HepG2 (cell line): ENCODE results near the gene ATP5F1C. TPM values are rescaled to one million over a fixed set of nuclear protein-coding genes. Genes with fewer than 3 reads are reported as not detected.

Experiments
- ERF ChIP-seq: IDR thresholded peaks from 2 replicates; pipeline ENCODE4 v1.6.1; 2018; ENCODE audit warnings: missing biosample characterization, missing genetic modification reagents
- GATA4 ChIP-seq: sonication (generic); IDR thresholded peaks from 2 replicates; pipeline ENCODE4 v1.6.1; 2016; ENCODE audit warnings: antibody characterized with exemption, low read depth, borderline replicate concordance
- HNRNPUL1 ChIP-seq: fragments of 200-400 bp; formaldehyde crosslinking; IDR thresholded peaks from 2 replicates; pipeline ENCODE4 v1.6.1; 2017; ENCODE audit warnings: low read depth, mild to moderate bottlenecking, low read length, moderate library complexity
- KDM6A ChIP-seq: IDR thresholded peaks from 2 replicates; pipeline ENCODE4 v1.6.1; 2016; ENCODE audit warnings: low read depth
- KLF6 ChIP-seq: IDR thresholded peaks from 2 replicates; pipeline ENCODE4 v1.8.0; 2016; ENCODE audit warnings: missing biosample characterization, missing genetic modification reagents
- RARA ChIP-seq: IDR thresholded peaks from 2 replicates; pipeline ENCODE4 v1.6.1; 2016; ENCODE audit warnings: missing genetic modification reagents, missing compliant biosample characterization
- RXRA ChIP-seq: sonication (generic); formaldehyde crosslinking; IDR thresholded peaks from 2 replicates; pipeline ENCODE4 v1.5.1; 2020; ENCODE audit warnings: missing genetic modification reagents
- SNAPC2 ChIP-seq: sonication (generic); formaldehyde crosslinking; IDR thresholded peaks from 2 replicates; pipeline ENCODE4 v1.8.1; 2022; ENCODE audit warnings: mild to moderate bottlenecking, missing genetic modification reagents
- TBX2 ChIP-seq: sonication (generic); formaldehyde crosslinking; IDR thresholded peaks from 2 replicates; pipeline ENCODE4 v1.5.0; 2020; ENCODE audit warnings: missing genetic modification reagents, mild to moderate bottlenecking, borderline replicate concordance
- XRCC5 ChIP-seq: fragments of 200-400 bp; formaldehyde crosslinking; optimal IDR thresholded peaks from 2 replicates; pipeline ENCODE3; 2017; ENCODE audit warnings: mild to moderate bottlenecking, low read length
- ZBTB8A ChIP-seq: sonication (generic); formaldehyde crosslinking; IDR thresholded peaks from 2 replicates; pipeline ENCODE4 v1.4.0; 2020; ENCODE audit warnings: mild to moderate bottlenecking, low read depth, missing genetic modification reagents, borderline replicate concordance
- ZNF20 ChIP-seq: sonication (generic); formaldehyde crosslinking; IDR thresholded peaks from 2 replicates; pipeline ENCODE4 v1.4.0; 2020; ENCODE audit warnings: mild to moderate bottlenecking, moderate library complexity, missing genetic modification reagents
- ZNF30 ChIP-seq: sonication (generic); formaldehyde crosslinking; IDR thresholded peaks from 2 replicates; pipeline ENCODE4 v1.5.0; 2020; ENCODE audit warnings: mild to moderate bottlenecking, missing genetic modification reagents
- ZNF562 ChIP-seq: sonication (generic); formaldehyde crosslinking; IDR thresholded peaks from 2 replicates; pipeline ENCODE4 v1.8.0; 2022; ENCODE audit warnings: missing genetic modification reagents, borderline replicate concordance
- ZNF713 ChIP-seq: sonication (generic); formaldehyde crosslinking; IDR thresholded peaks from 2 replicates; pipeline ENCODE4 v1.4.0; 2020; ENCODE audit warnings: mild to moderate bottlenecking, missing genetic modification reagents
- ZNF766 ChIP-seq: sonication (generic); formaldehyde crosslinking; IDR thresholded peaks from 2 replicates; pipeline ENCODE4 v1.5.0; 2020; ENCODE audit warnings: missing genetic modification reagents, borderline replicate concordance
- ZNF773 ChIP-seq: sonication (generic); formaldehyde crosslinking; IDR thresholded peaks from 2 replicates; pipeline ENCODE4 v1.4.0; 2020; ENCODE audit warnings: missing genetic modification reagents, borderline replicate concordance
- ZNF775 ChIP-seq: sonication (generic); formaldehyde crosslinking; IDR thresholded peaks from 2 replicates; pipeline ENCODE4 v1.4.0; 2020; ENCODE audit warnings: missing genetic modification reagents, mild to moderate bottlenecking, moderate library complexity, borderline replicate concordance
- polyA plus RNA-seq, 8 experiments: library from polyadenylated mRNA; depleted of rRNA in 3 of 8; stranded (reverse) in 7 of 8; unstranded in 1 of 8; fragments of >200 nt; fragmentation: Illumina TruSeq in 4 of 8; extraction: Trizol in 4 of 8; gene quantifications; 2 replicates each; pipeline versions ENCODE4 v1.2.1 to v1.2.3, GENCODE V29; 2011 to 2016; ENCODE audit warnings: low read depth in 4 of 8, missing spikeins in 1 of 8, mixed read lengths in 1 of 8; ENCODE audit not compliant: insufficient read depth in 1 of 8
- total RNA-seq, 5 experiments: library from RNA; depleted of rRNA; stranded (reverse); fragments of >200 nt; fragmentation: Illumina TruSeq; extraction: Trizol; gene quantifications; 2 replicates each; pipeline ENCODE4 v1.2.3, GENCODE V29; 2016; ENCODE audit warnings: low read depth in 1 of 5
- TF ChIP-seq, protein P1 (sequence below): sonication (generic); formaldehyde crosslinking; IDR thresholded peaks from 2 replicates; pipeline ENCODE4 v1.5.1; 2020; ENCODE audit warnings: mild to moderate bottlenecking, missing genetic modification reagents, moderate library complexity
- TF ChIP-seq, protein P2 (sequence below): sonication (generic); formaldehyde crosslinking; conservative IDR thresholded peaks from 2 replicates; pipeline ENCODE4 v1.5.0; 2020; ENCODE audit warnings: missing genetic modification reagents
- TF ChIP-seq, protein P3 (sequence below): sonication (generic); formaldehyde crosslinking; IDR thresholded peaks from 2 replicates; pipeline ENCODE4 v1.4.0; 2020; ENCODE audit warnings: missing genetic modification reagents, borderline replicate concordance

The ATP5F1C gene
- total and polyA plus RNA-seq, 2 of the 13 experiments (the other 11 are each of a cell fraction or from before 2014, with no cell fraction given), result 407 to 416 TPM

DNA sequence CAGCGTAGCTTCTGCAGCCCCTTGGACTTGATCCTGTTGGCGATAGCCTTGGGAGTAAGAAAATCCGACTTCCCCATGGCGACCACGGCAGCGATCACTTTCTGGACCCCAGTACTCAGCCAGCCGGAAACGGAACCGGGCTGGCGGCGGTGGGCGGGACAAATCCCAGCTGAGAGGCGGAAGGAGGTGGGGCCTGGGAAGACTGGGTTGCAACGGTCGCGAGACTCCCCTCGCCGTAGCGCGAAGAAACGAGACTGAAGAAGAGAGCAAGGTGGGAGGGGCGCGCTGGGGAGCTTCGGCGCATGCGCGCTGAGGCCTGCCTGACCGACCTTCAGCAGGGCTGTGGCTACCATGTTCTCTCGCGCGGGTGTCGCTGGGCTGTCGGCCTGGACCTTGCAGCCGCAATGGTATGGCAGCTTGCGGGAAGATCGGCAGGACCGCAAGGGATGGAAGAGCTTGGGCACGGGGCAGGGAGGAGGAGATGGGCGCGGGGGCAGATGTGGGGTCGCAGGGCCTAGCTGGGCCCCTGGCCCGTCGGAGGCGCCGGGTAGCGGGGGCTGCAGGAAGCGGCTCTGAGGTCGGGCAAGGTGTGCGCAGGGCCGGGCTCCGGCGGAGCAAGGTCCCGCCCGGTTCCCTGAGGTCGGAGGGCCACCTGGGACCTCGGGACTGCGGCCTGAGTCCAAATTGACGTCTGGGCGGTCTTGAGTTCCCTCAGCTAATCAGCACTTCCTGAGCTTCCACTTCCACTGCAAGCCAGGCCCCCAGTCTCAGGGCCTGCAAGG is at the start of gene ATP5F1C, which contains the start of gene KIN (continued):
- peak; percentile 90; the same call in 1 of the 2 replicates for TF ChIP-seq ZNF20 (CRISPR knock-in tag)
- no peak for TF ChIP-seq RXRA (CRISPR knock-in tag)
- peak; percentile 55; the same call in 1 of the 2 replicates for TF ChIP-seq TBX2 (CRISPR knock-in tag)
- TF ChIP-seq SNAPC2 (CRISPR knock-in tag), result peak; percentile 30; the same call in 1 of the 2 replicates
- TF ChIP-seq XRCC5, result peak; percentile 34
- TF ChIP-seq GATA4, result 0 out of 2 replicates have a peak, but pooled peaks have one; percentile 41
- no peak for TF ChIP-seq ZNF773 (CRISPR knock-in tag)
- TF ChIP-seq ZNF775 (CRISPR knock-in tag), result no peak
- TF ChIP-seq, protein P1, sequence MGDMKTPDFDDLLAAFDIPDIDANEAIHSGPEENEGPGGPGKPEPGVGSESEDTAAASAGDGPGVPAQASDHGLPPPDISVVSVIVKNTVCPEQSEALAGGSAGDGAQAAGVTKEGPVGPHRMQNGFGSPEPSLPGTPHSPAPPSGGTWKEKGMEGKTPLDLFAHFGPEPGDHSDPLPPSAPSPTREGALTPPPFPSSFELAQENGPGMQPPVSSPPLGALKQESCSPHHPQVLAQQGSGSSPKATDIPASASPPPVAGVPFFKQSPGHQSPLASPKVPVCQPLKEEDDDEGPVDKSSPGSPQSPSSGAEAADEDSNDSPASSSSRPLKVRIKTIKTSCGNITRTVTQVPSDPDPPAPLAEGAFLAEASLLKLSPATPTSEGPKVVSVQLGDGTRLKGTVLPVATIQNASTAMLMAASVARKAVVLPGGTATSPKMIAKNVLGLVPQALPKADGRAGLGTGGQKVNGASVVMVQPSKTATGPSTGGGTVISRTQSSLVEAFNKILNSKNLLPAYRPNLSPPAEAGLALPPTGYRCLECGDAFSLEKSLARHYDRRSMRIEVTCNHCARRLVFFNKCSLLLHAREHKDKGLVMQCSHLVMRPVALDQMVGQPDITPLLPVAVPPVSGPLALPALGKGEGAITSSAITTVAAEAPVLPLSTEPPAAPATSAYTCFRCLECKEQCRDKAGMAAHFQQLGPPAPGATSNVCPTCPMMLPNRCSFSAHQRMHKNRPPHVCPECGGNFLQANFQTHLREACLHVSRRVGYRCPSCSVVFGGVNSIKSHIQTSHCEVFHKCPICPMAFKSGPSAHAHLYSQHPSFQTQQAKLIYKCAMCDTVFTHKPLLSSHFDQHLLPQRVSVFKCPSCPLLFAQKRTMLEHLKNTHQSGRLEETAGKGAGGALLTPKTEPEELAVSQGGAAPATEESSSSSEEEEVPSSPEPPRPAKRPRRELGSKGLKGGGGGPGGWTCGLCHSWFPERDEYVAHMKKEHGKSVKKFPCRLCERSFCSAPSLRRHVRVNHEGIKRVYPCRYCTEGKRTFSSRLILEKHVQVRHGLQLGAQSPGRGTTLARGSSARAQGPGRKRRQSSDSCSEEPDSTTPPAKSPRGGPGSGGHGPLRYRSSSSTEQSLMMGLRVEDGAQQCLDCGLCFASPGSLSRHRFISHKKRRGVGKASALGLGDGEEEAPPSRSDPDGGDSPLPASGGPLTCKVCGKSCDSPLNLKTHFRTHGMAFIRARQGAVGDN, result peak; percentile 90
- 0 out of 2 replicates have a peak, but pooled peaks have one; percentile 13 for TF ChIP-seq ERF (CRISPR knock-in tag)
- no peak for TF ChIP-seq RARA (CRISPR knock-in tag)
- TF ChIP-seq ZNF766 (CRISPR knock-in tag), result peak; percentile 52
- no peak for TF ChIP-seq HNRNPUL1
- TF ChIP-seq ZNF562 (CRISPR knock-in tag), result no peak
- TF ChIP-seq, protein P2, sequence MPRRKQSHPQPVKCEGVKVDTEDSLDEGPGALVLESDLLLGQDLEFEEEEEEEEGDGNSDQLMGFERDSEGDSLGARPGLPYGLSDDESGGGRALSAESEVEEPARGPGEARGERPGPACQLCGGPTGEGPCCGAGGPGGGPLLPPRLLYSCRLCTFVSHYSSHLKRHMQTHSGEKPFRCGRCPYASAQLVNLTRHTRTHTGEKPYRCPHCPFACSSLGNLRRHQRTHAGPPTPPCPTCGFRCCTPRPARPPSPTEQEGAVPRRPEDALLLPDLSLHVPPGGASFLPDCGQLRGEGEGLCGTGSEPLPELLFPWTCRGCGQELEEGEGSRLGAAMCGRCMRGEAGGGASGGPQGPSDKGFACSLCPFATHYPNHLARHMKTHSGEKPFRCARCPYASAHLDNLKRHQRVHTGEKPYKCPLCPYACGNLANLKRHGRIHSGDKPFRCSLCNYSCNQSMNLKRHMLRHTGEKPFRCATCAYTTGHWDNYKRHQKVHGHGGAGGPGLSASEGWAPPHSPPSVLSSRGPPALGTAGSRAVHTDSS (CRISPR knock-in tag), result no peak
- TF ChIP-seq, protein P3, sequence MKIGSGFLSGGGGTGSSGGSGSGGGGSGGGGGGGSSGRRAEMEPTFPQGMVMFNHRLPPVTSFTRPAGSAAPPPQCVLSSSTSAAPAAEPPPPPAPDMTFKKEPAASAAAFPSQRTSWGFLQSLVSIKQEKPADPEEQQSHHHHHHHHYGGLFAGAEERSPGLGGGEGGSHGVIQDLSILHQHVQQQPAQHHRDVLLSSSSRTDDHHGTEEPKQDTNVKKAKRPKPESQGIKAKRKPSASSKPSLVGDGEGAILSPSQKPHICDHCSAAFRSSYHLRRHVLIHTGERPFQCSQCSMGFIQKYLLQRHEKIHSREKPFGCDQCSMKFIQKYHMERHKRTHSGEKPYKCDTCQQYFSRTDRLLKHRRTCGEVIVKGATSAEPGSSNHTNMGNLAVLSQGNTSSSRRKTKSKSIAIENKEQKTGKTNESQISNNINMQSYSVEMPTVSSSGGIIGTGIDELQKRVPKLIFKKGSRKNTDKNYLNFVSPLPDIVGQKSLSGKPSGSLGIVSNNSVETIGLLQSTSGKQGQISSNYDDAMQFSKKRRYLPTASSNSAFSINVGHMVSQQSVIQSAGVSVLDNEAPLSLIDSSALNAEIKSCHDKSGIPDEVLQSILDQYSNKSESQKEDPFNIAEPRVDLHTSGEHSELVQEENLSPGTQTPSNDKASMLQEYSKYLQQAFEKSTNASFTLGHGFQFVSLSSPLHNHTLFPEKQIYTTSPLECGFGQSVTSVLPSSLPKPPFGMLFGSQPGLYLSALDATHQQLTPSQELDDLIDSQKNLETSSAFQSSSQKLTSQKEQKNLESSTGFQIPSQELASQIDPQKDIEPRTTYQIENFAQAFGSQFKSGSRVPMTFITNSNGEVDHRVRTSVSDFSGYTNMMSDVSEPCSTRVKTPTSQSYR (CRISPR knock-in tag), result no peak
- TF ChIP-seq KDM6A (CRISPR knock-in tag), result no peak
- TF ChIP-seq ZBTB8A (CRISPR knock-in tag), result no peak; the same call in 1 of the 2 replicates
- TF ChIP-seq ZNF713 (CRISPR knock-in tag), result no peak
- TF ChIP-seq ZNF30 (CRISPR knock-in tag), result no peak; the same call in 1 of the 2 replicates
- peak; percentile 33; the same call in 1 of the 2 replicates for TF ChIP-seq KLF6 (CRISPR knock-in tag)
